GM18499 (cell line): ENCODE data around the gene JARID2.

Source experiments
- ATAC-seq: cut with Tn5 transposase; IDR thresholded peaks from one replicate; pipeline ENCODE4 v1.9.1; 2021; ENCODE audit warnings: moderate number of reproducible peaks; ENCODE audit not compliant: insufficient read depth, unreplicated experiment

JARID2 gene

GRCh38 chr6:15474196-15474595, 228.3 kb downstream of the JARID2 start:
- no peak for ATAC-seq

- no peak for ATAC-seq
Measured at GRCh38 chr6:15475261-15475660, 229.4 kb downstream of the JARID2 start.

- no peak for ATAC-seq
Measured at GRCh38 chr6:15475872-15476271, 230.0 kb downstream of the JARID2 start.

- no peak for ATAC-seq
Measured at GRCh38 chr6:15476631-15477380, 230.9 kb downstream of the JARID2 start.

- no peak for ATAC-seq
Measured at GRCh38 chr6:15477746-15478145, 231.9 kb downstream of the JARID2 start.

- no peak for ATAC-seq
Measured at GRCh38 chr6:15479761-15480160, 233.9 kb downstream of the JARID2 start.

GRCh38 chr6:15480525-15480924, 234.7 kb downstream of the JARID2 start:
- no peak for ATAC-seq

GRCh38 chr6:15481390-15482291, 235.8 kb downstream of the JARID2 start:
- no peak for ATAC-seq

GRCh38 chr6:15483060-15483459, 237.2 kb downstream of the JARID2 start:
- no peak for ATAC-seq

- no peak for ATAC-seq
Measured at GRCh38 chr6:15484140-15484539, 238.3 kb downstream of the JARID2 start.

- ATAC-seq: no peak
Measured at GRCh38 chr6:15484821-15485220, 239.0 kb downstream of the JARID2 start.

GRCh38 chr6:15485936-15486335, 240.1 kb downstream of the JARID2 start:
- ATAC-seq: no peak

- ATAC-seq: no peak
Measured at GRCh38 chr6:15487262-15487661, 241.4 kb downstream of the JARID2 start.

GRCh38 chr6:15489261-15489962, 243.5 kb downstream of the JARID2 start:
- ATAC-seq: no peak

- ATAC-seq: no peak
Measured at GRCh38 chr6:15490242-15491100, 244.6 kb downstream of the JARID2 start.

GRCh38 chr6:15491255-15491985, 245.6 kb downstream of the JARID2 start:
- ATAC-seq: no peak

GRCh38 chr6:15491986-15492269, 246.1 kb downstream of the JARID2 start:
- no peak for ATAC-seq

GRCh38 chr6:15493437-15494168, 247.7 kb downstream of the JARID2 start:
- ATAC-seq: no peak

- no peak for ATAC-seq
Measured at GRCh38 chr6:15495375-15495901, 249.6 kb downstream of the JARID2 start.
